MV-4-11 (cell line): ENCODE measurements around the gene BMP7.
"Not testable (repeated sequence)": the region's sequence is repeated elsewhere in the genome, so short reads cannot be mapped to it uniquely, and the experiment has no call there.

Experiments
- DNase-seq: peaks from one replicate; lab custom pipeline; 2025; lab: John Stamatoyannopoulos, UW

Gene BMP7

DNA sequence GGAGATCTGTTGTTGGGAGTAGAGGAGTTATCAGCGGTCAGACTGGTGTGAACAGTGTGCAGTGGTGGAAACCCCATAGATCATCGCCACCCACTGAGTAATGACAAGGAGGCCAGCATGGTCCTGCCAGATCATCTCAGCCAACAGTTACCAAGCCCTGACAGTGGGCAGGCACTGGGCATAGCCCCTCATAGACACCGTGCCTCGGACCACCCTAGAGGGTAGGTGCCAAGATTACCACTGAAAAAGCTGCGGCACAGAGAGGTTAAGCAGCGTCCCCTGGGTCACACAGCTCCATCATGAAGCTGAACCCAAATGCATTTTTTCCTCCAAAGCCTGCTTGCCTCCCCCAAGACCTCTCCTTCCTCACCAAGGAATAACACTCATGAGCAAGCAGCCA, 21.5 kb upstream of the BMP7 start:
- DNase-seq, result no peak

DNA sequence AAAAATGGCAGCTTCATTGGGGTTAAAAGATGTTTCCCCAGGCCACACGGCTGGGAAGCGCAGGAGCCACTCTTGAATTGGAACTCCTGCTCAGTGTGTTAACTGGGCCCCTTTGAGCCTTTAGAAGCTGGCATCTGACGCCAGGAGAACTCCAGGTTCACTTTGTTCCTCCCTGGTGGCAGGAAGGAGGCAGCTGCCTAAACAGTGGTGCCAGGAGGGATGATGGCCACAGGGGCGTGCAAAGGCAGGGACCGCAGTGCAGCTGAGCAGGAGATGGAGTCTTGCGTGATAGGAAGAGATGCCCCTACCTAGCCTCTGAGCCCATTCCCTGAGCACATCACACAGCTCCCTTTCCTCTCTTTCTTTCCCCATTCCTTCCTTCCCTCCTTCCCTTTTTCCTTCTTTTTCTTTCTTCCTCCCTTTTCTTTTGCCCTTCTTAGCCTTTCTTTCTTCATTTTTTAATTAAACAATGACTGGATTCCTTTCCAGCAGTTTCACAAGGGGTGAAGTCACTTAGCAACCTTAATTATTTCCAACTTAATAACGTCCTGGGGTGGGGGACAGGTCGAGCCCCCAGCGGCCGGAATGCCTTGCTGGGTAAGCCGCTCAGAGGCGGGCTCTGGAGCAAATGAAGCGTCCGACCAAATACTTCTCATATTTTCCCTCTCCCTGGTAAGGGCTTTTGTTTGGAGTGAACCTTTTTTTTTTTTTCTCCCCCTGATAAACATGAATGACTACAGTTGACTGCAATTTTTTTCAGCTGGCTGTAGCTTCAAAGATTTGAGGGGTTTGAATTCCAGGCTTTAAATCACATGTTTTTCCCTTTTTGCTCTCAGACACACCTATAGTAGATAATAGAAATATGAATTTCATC, 20.8 kb upstream of the BMP7 start:
- no peak for DNase-seq

DNA sequence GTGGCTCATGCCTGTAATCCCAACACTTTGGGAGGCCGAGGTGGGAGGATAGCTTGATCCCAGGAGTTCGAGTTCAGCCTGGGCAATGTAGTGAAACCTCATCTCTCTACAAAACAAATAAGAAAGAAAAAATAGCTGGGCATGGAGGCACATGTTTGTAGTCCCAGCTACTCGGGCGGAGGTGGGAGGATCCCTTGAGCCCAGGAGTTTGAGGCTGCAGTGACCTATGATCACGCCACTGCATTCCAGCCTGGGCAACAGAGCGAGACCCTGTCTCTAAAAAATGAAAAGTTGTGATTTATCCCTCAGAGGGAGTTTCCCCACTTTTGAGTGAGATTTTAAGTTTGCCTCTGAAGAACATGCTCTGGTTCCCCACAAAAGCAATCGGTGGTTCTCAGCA, 17.4 kb upstream of the BMP7 start:
- no peak for DNase-seq

DNA sequence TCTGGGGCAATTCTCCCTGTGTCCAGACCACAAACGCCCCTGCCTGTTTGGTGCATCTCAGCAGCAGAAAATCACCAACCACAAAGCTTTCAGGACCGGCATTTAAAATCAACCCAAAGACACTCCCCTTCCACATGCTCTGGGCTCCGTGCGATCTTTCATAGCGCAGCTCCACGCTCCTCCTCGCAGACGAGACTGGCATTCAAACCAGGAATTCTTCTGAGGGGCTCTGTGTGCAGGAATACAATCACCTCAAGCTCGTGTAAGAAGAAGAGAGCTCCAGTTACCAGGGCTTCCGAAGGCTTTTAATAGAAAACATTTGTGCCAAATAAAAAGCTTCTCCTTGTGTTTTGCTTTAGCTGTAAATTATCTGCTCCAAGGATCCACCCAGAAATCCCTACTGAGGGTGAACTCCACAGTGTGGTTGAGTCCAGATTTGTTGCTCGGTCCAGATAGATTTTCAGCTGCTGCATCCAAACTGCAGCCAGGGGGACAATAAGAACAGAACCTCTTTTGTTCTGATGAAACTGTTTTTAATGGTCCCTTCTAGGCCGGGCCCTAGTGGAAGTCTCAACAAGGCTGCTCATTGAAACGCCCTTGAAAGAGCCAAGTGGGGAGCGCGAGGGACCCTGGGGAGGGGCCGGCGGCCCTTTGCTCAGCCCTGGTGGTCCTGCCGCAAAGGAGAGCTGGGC, 16.4 kb upstream of the BMP7 start:
- DNase-seq, result no peak

DNA sequence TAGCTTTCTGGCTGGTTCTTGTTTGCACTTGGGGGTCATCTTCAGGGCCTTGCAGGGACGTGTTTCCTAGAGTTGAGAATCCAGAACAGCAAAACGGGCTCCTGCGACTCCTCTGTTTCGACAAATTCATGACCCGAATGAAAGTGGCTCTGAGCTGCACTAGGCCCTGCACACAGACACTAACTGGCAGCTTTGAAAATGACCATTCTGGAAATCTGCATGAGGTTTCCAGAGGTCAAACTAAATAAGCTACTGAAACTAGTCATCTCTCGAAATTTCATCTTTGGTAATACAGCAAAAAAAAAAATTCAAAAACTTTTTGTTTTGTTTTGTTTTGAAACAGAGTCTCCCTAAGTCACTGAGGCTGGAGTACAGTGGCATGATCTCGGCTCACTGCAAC, 15.5 kb upstream of the BMP7 start:
- no peak for DNase-seq

DNA sequence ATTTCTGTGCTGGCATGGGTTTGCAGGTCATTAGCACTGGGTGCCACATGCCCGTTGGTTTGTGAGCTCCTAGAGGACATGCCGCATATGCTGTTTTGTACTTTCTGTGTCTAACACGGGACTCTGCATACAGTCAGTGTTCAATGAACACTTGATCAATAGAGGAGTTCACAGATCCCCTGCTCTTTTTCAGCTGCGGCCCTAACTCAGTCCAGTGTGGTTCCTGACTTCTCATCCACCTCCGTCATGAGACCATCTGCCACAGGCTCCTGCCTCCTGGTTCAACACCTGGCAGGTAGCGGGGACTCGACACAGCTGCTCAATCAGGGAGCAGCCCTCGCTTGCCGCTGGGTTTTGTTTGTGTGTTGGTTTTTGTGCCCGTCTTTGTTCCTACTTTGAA, 13.8 kb upstream of the BMP7 start:
- DNase-seq, result no peak

DNA sequence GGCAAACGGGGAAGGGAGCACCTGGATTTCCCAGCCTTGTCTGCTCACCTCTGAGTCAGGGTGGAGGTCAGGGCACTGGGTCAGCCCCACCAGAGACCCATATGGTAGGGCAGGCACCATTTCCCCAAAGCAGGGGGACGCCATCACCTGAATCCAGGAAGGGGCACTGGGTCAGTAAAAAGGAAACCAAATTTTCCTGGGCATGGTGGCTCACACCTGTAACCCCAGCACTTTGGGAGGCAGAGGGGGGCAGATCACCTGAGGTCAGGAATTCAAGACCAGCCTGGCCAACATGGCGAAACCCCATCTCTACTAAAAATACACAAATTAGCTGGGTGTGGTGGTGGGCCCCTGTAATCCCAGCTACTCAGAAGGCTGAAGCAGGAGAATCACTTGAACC, 13.1 kb upstream of the BMP7 start:
- DNase-seq, result not testable (repeated sequence)

DNA sequence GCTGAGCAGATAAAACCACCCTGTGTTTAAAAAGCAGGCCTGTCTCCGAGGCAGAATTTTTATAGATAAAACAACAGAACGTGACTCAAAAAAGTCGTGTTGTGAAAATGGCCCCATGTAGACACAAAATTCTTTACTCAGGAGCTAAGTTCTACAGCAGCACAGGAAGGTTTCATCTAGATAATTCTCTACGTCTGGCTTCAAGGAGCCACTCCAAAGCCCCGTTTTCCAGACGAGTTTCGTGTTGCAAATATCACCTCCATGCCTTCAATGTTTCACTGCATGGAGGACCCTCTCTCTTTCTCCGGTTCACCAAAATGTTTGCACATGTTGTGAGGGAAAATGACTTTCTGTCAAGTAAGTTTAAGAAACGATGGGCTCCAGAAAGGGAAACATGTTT, 12.0 kb upstream of the BMP7 start:
- DNase-seq, result no peak

DNA sequence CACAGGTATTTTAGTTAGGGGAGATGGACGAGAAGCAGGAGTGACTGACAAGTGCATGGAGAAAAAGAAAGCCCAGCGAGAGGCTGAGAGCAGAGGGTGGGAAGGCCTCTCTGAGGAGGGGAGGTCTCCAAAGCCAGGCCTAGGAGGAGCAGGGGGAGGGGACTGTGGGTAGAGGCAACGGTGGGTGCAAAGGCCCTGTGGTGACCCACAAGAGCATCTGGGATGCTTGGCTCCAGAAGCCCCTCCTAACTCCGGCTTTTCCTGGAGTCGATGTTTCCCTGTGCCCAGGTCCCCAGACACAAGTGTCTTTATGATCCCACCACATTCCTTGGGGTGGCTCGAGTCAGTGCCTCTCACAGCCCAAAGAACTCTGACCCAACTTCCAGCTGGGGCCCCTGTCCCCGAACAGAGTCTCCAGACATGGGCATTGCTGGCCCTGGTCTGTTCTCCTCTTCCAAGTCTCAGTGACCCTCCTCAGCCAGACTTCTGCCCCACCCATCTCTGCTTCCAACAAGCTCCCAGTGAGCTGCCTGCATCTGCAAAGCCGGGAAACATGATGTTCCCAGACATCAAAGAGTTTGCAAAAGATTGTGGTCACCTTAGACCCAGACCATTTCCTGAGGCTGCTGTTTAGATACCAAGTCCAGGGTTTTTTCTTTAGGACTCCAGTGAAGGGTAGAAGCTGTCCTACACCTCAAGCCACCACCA, 11.1 kb upstream of the BMP7 start:
- DNase-seq, result no peak

DNA sequence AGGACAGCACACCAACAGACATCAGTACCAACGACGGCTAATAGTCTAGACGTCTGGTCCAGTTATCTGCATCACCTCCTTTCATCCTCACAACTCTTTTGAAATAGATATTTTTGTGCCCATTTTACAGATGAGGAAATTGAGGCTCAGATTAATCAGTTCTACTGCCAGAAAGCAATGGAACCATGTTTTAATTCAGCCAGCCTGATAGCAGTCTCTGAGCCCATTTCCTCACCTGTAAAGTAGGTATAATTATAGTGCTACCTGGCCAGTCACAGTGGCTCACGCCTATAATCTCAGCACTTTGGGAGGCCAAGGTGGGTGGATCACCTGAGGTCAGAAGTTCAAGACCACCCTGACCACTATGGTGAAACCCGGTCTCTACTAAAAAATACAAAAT, 9.8 kb upstream of the BMP7 start:
- DNase-seq, result no peak

DNA sequence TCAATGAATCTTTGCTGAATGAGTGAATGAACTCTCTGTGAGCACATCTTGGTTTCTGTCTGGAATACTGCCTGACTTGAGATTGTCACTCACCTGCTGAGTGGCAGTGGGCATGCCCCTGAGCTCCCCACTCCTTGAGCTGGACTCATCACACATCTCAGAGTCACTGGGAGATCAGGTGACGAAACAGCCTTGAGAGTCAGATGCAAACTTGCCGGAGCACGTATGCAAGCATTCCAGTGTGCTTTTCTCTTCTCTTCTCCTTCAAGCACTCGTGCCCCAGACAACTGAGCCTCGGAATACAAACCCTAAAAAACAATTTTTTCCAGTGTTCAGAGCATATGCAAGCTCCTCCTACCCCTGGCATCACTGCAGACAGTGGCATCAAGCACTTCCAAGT, 9.4 kb upstream of the BMP7 start:
- DNase-seq, result no peak

DNA sequence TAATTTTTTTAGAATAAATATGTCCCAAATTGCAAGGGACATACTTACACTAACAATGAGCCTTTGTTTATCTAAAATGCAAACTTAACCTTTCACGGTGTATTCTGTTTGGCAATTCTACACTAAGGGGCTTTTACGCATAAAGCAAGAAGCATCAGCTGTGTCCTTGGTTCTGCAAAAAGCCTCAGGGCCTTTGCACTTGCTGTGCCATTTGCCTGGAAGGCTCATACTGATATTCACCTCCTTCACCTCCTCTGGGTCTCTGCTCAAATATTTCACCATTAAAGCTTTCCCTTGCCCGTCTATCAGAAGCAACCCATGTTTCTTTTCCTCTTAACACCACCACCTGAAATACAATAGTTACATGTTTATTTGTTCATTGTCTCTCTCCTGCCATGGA, 8.9 kb upstream of the BMP7 start:
- DNase-seq, result no peak

DNA sequence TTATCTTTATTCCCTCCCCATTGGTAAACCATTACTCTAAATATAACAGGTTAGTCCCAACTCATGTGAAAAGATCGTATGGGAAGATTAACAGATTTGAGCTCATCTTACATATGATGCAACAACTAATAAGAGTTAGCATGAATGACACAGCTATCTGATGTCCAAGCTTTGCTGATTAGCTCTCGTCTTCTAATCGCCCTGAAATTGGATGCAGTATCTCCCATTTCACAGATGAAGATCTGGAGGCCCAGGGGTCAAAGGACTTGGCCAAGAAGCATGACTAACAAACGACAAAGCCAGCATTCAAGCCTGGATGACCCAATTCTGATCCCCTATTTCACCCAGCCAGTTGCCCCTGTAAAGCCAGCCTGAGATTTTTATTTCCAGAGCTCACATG, 8.4 kb upstream of the BMP7 start:
- DNase-seq, result no peak

DNA sequence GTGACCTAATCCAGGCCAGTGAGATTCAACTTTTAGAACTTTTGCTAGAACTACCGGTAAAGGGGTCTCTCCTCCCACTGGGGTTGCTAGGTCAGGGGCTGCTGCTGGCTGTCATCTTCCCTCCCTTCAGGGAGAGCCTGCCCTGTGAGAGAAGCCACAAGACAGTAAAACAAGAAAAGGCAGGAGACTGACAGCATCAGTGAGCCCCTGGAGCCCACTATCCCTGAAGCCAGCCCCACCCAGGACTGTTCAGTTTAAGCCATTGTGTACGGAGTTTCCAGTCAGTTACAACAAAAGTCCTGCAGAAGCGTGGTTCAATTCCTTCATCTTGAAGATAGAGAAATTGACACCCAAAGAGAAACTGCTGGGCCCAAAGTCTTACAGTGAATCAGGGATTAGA, 7.9 kb upstream of the BMP7 start:
- no peak for DNase-seq

DNA sequence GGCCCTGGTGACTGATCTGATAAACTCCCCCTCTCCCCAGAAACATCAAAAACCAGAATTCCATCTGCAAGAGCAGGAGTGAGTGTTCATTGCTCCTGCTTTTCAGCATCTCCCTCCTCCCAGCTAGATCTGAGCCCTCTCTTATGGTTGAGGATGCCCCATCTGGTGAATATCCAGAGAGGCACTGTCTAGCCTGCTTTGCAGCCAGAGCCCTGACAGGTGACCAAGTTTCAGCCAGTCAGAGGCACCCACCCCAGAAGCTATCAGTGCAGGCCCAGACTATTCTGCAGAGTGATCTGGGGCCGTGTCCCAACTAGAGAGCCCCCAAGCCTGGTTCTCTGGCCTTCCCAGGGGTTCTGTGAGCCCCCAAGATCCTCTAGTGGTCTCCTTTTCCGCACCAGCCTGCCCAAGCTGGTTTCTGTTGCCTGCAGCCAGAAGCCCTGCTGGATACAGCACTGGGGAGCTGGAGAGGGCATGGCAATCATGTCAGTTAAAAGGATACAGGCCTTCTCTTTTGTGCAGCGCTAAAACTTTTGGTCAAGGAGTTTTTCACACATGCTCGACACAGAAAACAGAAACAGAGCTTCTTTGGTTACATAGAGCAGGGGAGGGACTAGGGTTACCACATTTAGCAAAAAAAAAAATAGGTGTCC, 6.6 kb upstream of the BMP7 start:
- no peak for DNase-seq

DNA sequence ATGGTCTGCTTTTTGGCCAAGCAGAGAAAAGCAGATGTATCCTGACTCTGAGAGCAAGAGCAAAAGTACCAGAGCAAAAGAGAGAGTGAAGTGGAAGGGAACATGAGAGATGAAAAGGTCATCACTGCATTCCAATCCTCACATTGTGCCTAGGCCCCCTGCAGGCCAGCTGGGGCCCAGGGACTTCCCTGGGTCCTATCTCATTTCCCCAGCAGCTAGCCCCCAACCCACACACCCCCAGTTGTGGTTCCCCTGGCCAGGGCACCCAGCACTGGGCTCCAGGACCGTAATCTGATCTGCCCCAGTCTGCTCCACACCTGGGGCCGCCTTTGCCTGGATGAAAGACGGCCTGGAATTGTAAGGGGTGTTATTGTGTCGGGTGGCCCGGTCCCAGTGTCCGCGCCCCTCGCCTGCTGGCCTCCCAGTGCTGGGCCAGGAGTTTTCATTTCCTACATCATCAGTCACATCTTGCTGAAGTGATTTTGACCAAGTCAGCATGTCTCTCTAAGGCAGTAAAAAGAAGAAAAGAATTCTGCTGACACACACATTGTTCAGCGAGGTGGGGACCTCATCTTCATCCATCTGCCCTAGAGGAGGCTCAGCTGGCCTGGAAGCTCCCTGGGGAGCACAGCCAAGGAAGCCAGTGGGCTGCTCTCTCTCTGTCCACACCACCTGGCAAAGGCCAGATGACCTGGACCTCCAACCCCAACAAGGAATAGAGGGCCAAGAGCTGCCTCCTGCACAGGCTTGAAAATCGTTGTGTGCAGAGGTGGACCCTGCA, 4.0 kb upstream of the BMP7 start:
- DNase-seq, result no peak

DNA sequence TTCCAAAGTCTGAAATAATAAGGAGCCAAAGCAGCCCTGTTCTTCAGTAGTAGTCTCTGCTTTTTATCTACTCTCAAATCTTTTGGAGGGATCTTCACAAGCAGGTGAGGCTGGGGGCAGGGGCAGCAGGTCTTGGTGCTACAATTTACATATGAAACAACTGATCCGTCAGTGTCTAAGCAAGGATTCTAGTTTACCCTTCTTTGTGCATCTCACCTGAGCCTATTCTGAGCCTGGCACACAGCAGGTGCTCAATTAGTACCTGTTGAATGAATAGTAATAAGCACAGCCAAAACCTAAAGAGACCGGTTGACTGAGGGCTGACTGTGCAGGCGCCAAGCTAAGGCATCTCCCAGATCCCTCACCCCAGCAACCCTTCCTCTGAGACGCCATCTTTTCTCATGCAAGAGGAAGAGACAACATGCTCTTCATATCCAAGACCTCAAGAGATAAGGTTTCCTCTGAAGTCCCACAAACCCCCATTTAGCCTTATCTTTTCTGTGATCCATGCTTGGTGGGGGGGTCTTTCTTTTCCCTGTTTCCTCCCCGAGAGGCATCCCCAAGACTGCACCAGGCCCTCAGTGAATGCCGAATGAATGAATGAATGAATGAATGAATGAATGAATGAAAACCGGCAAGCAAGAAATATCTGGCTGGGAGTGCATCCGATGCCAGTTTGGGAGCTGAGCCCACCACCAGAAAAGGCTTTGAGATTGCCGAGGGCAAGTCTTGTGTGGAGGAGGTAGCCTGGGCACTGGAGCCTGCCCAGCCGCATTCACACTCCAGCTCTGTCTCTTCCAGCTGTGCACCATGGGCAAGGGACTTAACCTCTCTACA, 2.9 kb upstream of the BMP7 start:
- no peak for DNase-seq

DNA sequence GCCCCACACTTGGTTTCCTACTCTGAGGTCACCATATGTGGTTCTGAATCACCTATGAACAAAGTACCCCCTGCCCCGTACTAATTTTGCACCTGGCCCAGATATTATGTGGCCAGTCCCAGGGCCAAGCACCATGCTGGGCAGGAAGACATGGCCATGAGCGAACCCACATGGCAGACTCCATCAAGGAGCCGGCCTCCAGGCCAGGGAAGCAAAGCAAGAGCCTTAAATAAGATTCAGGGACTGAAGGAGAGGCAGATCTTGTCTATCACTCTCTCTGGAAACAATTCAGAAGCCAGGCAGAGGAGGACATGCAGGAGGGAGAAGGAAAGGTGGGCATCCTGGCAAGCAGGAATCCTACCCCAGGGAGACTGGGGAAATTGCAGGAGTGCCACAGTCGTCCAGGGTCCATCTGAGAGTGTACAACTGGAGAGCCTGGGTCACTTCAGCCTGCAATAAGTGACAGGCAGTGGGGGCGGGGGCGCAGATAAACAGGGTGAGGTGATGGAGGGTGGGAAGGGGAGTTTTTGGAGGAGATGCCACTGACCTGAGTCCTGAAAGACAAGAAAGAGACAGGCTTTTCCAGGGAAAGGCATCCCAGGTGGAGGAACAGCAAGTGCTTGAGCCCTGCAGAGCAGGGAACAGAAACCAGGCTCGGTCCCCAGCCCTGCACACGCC, 2.1 kb upstream of the BMP7 start:
- DNase-seq, result no peak

DNA sequence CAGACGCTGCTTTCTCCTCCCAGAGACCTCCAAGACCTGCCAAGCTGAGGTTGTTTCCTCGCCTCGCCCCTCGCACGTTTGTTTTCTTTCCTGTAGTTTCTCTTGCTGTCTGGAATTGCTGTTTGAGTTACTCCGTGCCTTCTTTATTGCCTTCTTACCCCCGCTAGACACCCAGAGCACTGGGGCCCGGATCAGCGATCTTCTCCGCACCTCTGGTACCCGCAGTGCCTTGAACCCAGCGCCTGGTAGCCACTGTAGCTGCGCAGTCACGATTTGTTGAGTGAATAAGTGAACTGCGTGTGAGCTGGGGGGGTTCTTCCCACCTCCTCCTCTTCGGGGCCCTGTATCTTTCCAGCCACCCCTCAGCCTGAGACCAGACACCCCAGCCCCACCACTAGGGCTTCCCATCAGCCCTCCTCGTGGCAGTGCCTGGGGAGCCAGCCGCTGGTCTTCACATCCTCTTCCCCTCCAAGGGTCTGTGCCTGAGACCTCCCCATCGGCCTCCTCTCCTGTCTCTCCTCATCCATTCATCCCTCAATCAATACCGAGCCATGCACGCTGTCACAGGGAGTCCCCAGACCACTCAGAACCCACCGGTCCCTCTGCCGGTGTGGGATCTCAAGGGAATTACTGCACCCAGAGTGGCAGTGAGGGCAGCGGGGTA, 849 bp upstream of the BMP7 start:
- DNase-seq, result no peak

DNA sequence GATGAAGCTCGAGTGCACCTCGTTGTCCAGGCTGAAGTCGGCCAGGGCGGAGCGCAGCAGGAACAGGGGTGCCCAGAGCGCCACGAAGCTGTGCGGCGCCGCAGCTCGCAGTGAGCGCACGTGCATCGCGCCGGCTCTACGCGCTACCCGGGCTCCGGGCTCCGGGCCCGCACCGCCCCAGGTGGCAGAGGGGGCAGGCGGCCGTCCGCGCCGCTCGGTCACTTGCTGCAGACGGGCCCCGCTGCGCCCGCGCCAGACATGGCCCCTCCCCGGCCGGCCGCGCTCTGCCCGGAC, 497 bp downstream of the BMP7 start:
- DNase-seq, result no peak
